ENCODE data around the gene CPA3.

DNA sequence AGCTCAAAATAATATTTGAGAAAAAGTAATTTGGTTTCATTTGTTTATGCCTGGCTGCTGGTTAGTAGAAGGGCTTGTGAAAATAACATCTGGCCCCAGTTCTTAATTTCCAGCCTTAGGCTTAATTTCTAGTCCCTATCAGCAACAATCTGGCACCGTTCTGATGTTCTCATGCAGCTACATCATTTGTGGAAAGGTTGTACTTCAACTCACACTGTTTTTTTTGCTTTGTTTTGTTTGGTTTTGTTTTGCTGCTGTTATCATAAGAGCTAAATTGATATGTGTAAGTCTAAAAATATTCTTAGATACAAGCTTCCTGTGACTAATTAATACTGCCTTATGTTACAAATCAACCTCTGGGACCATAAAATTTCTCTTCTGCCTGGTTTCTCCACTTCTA lies 8.9 kb downstream of the CPA3 start:
- TF ChIP-seq, protein P1, sequence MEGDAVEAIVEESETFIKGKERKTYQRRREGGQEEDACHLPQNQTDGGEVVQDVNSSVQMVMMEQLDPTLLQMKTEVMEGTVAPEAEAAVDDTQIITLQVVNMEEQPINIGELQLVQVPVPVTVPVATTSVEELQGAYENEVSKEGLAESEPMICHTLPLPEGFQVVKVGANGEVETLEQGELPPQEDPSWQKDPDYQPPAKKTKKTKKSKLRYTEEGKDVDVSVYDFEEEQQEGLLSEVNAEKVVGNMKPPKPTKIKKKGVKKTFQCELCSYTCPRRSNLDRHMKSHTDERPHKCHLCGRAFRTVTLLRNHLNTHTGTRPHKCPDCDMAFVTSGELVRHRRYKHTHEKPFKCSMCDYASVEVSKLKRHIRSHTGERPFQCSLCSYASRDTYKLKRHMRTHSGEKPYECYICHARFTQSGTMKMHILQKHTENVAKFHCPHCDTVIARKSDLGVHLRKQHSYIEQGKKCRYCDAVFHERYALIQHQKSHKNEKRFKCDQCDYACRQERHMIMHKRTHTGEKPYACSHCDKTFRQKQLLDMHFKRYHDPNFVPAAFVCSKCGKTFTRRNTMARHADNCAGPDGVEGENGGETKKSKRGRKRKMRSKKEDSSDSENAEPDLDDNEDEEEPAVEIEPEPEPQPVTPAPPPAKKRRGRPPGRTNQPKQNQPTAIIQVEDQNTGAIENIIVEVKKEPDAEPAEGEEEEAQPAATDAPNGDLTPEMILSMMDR (IDR thresholded peaks at IDR 0.05; ENCODE audit: insufficient read depth, low read length): no peak
- no peak for TF ChIP-seq POLR2AphosphoS5 (IDR thresholded peaks at IDR 0.05; ENCODE audit: low read depth)
- TF ChIP-seq, protein P2, sequence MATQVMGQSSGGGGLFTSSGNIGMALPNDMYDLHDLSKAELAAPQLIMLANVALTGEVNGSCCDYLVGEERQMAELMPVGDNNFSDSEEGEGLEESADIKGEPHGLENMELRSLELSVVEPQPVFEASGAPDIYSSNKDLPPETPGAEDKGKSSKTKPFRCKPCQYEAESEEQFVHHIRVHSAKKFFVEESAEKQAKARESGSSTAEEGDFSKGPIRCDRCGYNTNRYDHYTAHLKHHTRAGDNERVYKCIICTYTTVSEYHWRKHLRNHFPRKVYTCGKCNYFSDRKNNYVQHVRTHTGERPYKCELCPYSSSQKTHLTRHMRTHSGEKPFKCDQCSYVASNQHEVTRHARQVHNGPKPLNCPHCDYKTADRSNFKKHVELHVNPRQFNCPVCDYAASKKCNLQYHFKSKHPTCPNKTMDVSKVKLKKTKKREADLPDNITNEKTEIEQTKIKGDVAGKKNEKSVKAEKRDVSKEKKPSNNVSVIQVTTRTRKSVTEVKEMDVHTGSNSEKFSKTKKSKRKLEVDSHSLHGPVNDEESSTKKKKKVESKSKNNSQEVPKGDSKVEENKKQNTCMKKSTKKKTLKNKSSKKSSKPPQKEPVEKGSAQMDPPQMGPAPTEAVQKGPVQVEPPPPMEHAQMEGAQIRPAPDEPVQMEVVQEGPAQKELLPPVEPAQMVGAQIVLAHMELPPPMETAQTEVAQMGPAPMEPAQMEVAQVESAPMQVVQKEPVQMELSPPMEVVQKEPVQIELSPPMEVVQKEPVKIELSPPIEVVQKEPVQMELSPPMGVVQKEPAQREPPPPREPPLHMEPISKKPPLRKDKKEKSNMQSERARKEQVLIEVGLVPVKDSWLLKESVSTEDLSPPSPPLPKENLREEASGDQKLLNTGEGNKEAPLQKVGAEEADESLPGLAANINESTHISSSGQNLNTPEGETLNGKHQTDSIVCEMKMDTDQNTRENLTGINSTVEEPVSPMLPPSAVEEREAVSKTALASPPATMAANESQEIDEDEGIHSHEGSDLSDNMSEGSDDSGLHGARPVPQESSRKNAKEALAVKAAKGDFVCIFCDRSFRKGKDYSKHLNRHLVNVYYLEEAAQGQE (IDR thresholded peaks at IDR 0.05; ENCODE audit: insufficient replicate concordance, low read depth): no peak
- TF ChIP-seq GABPA (IDR thresholded peaks at IDR 0.05; ENCODE audit: low read depth): no peak

Data from HL-60 (cell line).